Stimulated activated CD8-positive, alpha-beta memory T cell treated with anti-CD3 and anti-CD28 coated beads, Interleukin-12 subunit alpha, Interleukin-12 subunit beta, amount 100 ng/mL, for 4 hours (primary cell): ENCODE results near the gene CDKAL1.

Source experiments
- DNase-seq: peaks from one replicate; pipeline ENCODE4 v3.0.0-alpha.2; 2020; ENCODE audit warnings: low read depth

Gene CDKAL1

GRCh38 chr6:20969551-20969950, 435.3 kb downstream of the CDKAL1 start:
- DNase-seq, result no peak

- DNase-seq, result no peak
Measured at GRCh38 chr6:20976391-20976918, 442.2 kb downstream of the CDKAL1 start.

- no peak for DNase-seq
Measured at GRCh38 chr6:20978151-20978614, 443.9 kb downstream of the CDKAL1 start.

GRCh38 chr6:20979076-20979475, 444.8 kb downstream of the CDKAL1 start:
- no peak for DNase-seq

- no peak for DNase-seq
Measured at GRCh38 chr6:20983961-20984360, 449.7 kb downstream of the CDKAL1 start.

- DNase-seq, result no peak
Measured at GRCh38 chr6:20985821-20986220, 451.6 kb downstream of the CDKAL1 start.

- DNase-seq, result no peak
Measured at GRCh38 chr6:20991910-20992309, 457.7 kb downstream of the CDKAL1 start.

- no peak for DNase-seq
Measured at GRCh38 chr6:20996099-20996498, 461.8 kb downstream of the CDKAL1 start.

GRCh38 chr6:20997143-20997769, 463.0 kb downstream of the CDKAL1 start:
- DNase-seq, result no peak

GRCh38 chr6:20997770-20998147, 463.5 kb downstream of the CDKAL1 start:
- no peak for DNase-seq

GRCh38 chr6:20998748-20999448, 464.6 kb downstream of the CDKAL1 start:
- no peak for DNase-seq

GRCh38 chr6:21000331-21000801, 466.1 kb downstream of the CDKAL1 start:
- DNase-seq, result no peak

GRCh38 chr6:21001736-21002135, 467.5 kb downstream of the CDKAL1 start:
- DNase-seq, result no peak

GRCh38 chr6:21003780-21004541, 469.7 kb downstream of the CDKAL1 start:
- DNase-seq, result no peak

- no peak for DNase-seq
Measured at GRCh38 chr6:21005816-21006570, 471.7 kb downstream of the CDKAL1 start.

GRCh38 chr6:21019614-21020013, 485.4 kb downstream of the CDKAL1 start:
- DNase-seq, result no peak

- no peak for DNase-seq
Measured at GRCh38 chr6:21022343-21023107, 488.3 kb downstream of the CDKAL1 start.

- no peak for DNase-seq
Measured at GRCh38 chr6:21023210-21023609, 489.0 kb downstream of the CDKAL1 start.

GRCh38 chr6:21024616-21025015, 490.4 kb downstream of the CDKAL1 start:
- DNase-seq, result no peak

- DNase-seq, result no peak
Measured at GRCh38 chr6:21026576-21027273, 492.5 kb downstream of the CDKAL1 start.

- no peak for DNase-seq
Measured at GRCh38 chr6:21027507-21027906, 493.2 kb downstream of the CDKAL1 start.
